Ishikawa (cell line): ENCODE data around the gene CRB1.

Source experiments
- CEBPB ChIP-seq: IDR thresholded peaks from 2 replicates; pipeline ENCODE4 v1.6.1; 2012
- CREB1 ChIP-seq: IDR thresholded peaks from 2 replicates; pipeline ENCODE4 v1.6.1; 2012; ENCODE audit warnings: low read depth
- EP300 ChIP-seq: IDR thresholded peaks from 2 replicates; pipeline ENCODE4 v1.6.1; 2012; ENCODE audit warnings: borderline replicate concordance
- NFIC ChIP-seq: IDR thresholded peaks from 2 replicates; pipeline ENCODE4 v1.6.1; 2012
- RAD21 ChIP-seq: IDR thresholded peaks from 2 replicates; pipeline ENCODE4 v1.6.1; 2012; ENCODE audit warnings: low read depth
- REST ChIP-seq: IDR thresholded peaks from 2 replicates; pipeline ENCODE4 v1.6.1; 2012; ENCODE audit warnings: low read depth, mild to moderate bottlenecking
- TAF1 ChIP-seq: IDR thresholded peaks from 2 replicates; pipeline ENCODE4 v1.6.1; 2012; ENCODE audit warnings: low read depth, mild to moderate bottlenecking
- TEAD4 ChIP-seq: IDR thresholded peaks from 2 replicates; pipeline ENCODE4 v1.6.1; 2012
- ZBTB7A ChIP-seq: IDR thresholded peaks from 2 replicates; pipeline ENCODE4 v1.6.1; 2012; ENCODE audit warnings: low read depth
- TF ChIP-seq, protein P1 (sequence below): IDR thresholded peaks from 2 replicates; pipeline ENCODE4 v1.6.1; 2012

GRCh38 chr1:197319631-197320030 is 51.6 kb downstream of the CRB1 start:
- TF ChIP-seq RAD21 (no peak), EP300 (no peak), ZBTB7A (no peak), TEAD4 (no peak), REST (no peak), TAF1 (no peak), CEBPB (no peak), CREB1 (no peak), NFIC (no peak)
- TF ChIP-seq, protein P1, sequence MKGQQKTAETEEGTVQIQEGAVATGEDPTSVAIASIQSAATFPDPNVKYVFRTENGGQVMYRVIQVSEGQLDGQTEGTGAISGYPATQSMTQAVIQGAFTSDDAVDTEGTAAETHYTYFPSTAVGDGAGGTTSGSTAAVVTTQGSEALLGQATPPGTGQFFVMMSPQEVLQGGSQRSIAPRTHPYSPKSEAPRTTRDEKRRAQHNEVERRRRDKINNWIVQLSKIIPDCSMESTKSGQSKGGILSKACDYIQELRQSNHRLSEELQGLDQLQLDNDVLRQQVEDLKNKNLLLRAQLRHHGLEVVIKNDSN: no peak
